Measurements from ENCODE around the gene KIF16B.
A peak's percentile ranks its signal among the peaks of the same experiment; 100 is the strongest.

Gene KIF16B

GRCh38 chr20:16537918-16538317 is 35.3 kb downstream of the KIF16B start:
- TF ChIP-seq SPI1 (IDR thresholded peaks at IDR 0.05; ENCODE audit: borderline replicate concordance, low read depth) = no peak
- no peak for TF ChIP-seq POLR2AphosphoS5 (IDR thresholded peaks at IDR 0.05; ENCODE audit: low read depth)
- TF ChIP-seq REST (IDR thresholded peaks at IDR 0.05; ENCODE audit: insufficient replicate concordance, low read depth) = no peak
- no peak for TF ChIP-seq GABPA (IDR thresholded peaks at IDR 0.05; ENCODE audit: low read depth)
- no peak for DNase-seq (ENCODE audit: low read depth in 1 of 2, low spot score in 1 of 2)

GRCh38 chr20:16537025-16537665 is 36.1 kb downstream of the KIF16B start:
- DNase-seq (ENCODE audit: low read depth in 1 of 2, low spot score in 1 of 2) = no peak
- no peak overlapping the region for H3K4me3 ChIP-seq (replicated peaks; ENCODE audit: insufficient read depth, low read length)
- no peak overlapping the region for H3K27ac ChIP-seq (replicated peaks)
- no peaks in the 10 kb centered on the region for H3K27me3 ChIP-seq (ENCODE audit: insufficient read depth, poor library complexity, severe bottlenecking)
- TF ChIP-seq CTCF (IDR thresholded peaks at IDR 0.05; ENCODE audit: insufficient read depth, low read length) (no peak), GABPA (IDR thresholded peaks at IDR 0.05; ENCODE audit: low read depth) (no peak), REST (IDR thresholded peaks at IDR 0.05; ENCODE audit: insufficient replicate concordance, low read depth) (no peak), SPI1 (IDR thresholded peaks at IDR 0.05; ENCODE audit: borderline replicate concordance, low read depth) (no peak), POLR2AphosphoS5 (IDR thresholded peaks at IDR 0.05; ENCODE audit: low read depth) (no peak)

More at GRCh38 chr20:16537918-16538317, 35.3 kb downstream of the KIF16B start:
- H3K27me3 ChIP-seq (ENCODE audit: insufficient read depth, poor library complexity, severe bottlenecking) = no peaks in the 10 kb centered on the region
- H3K4me3 ChIP-seq (replicated peaks; ENCODE audit: insufficient read depth, low read length) = no peak overlapping the region
- H3K27ac ChIP-seq (replicated peaks) = no peak overlapping the region

GRCh38 chr20:16535277-16535676 is 38.0 kb downstream of the KIF16B start:
- no peaks in the 10 kb centered on the region for H3K27me3 ChIP-seq (ENCODE audit: insufficient read depth, poor library complexity, severe bottlenecking)
- no peak for TF ChIP-seq CTCF (IDR thresholded peaks at IDR 0.05; ENCODE audit: insufficient read depth, low read length)
- TF ChIP-seq SPI1 (IDR thresholded peaks at IDR 0.05; ENCODE audit: borderline replicate concordance, low read depth) = peak; percentile 37; the same call in 1 of the 2 replicates
- H3K27ac ChIP-seq (replicated peaks) = no peak overlapping the region
- no peak overlapping the region for H3K4me3 ChIP-seq (replicated peaks; ENCODE audit: insufficient read depth, low read length)
- DNase-seq (ENCODE audit: low read depth in 1 of 2, low spot score in 1 of 2) = no peak

GRCh38 chr20:16533502-16533901 is 39.7 kb downstream of the KIF16B start:
- no peak for DNase-seq (ENCODE audit: low read depth in 1 of 2, low spot score in 1 of 2)
- Histone ChIP-seq H3K27me3 (ENCODE audit: insufficient read depth, poor library complexity, severe bottlenecking) (no peaks in the 10 kb centered on the region), H3K27ac (replicated peaks) (no peak overlapping the region), H3K4me3 (replicated peaks; ENCODE audit: insufficient read depth, low read length) (no peak overlapping the region)
- TF ChIP-seq POLR2AphosphoS5 (IDR thresholded peaks at IDR 0.05; ENCODE audit: low read depth) (no peak), SPI1 (IDR thresholded peaks at IDR 0.05; ENCODE audit: borderline replicate concordance, low read depth) (no peak), REST (IDR thresholded peaks at IDR 0.05; ENCODE audit: insufficient replicate concordance, low read depth) (no peak), GABPA (IDR thresholded peaks at IDR 0.05; ENCODE audit: low read depth) (no peak), CTCF (IDR thresholded peaks at IDR 0.05; ENCODE audit: insufficient read depth, low read length) (no peak)
